ENCODE measurements around the gene MLPH.

- no peak for TF ChIP-seq CTCF (IDR thresholded peaks at IDR 0.05)
- TF ChIP-seq POLR2A (IDR thresholded peaks at IDR 0.05) = no peak
Observed at GRCh38 chr2:237472909-237473877, 13.9 kb upstream of the MLPH start.
